ENCODE measurements around the gene MPP4. TPM values are rescaled to one million over a fixed set of nuclear protein-coding genes. Genes with fewer than 3 reads are reported as not detected.

Gene MPP4
- total and polyA plus RNA-seq, 9 of the 15 experiments (the other 6 are each of a cell fraction or from before 2014, with no cell fraction given), result 0.03 to 0.08 TPM; not detected in 7

GRCh38 chr2:201630577-201630976 is 67.9 kb downstream of the MPP4 start (continued):
- no peak for TF ChIP-seq CLOCK (CRISPR knock-in tag; IDR thresholded peaks at IDR 0.05; ENCODE audit: borderline replicate concordance)
- TF ChIP-seq ZNF766 (CRISPR knock-in tag; conservative IDR thresholded peaks at IDR 0.05), result no peak
- TF ChIP-seq MLLT1 (IDR thresholded peaks at IDR 0.05), result no peak
- TF ChIP-seq GABPB1 (CRISPR knock-in tag; IDR thresholded peaks at IDR 0.05), result no peak
- no peak for TF ChIP-seq EHMT2 (IDR thresholded peaks at IDR 0.05)
- no peak for TF ChIP-seq ZFP36 (IDR thresholded peaks at IDR 0.05; ENCODE audit: low read depth, low read length, partially characterized antibody)
- no peak for TF ChIP-seq HOMEZ (CRISPR knock-in tag; IDR thresholded peaks at IDR 0.05)

Measured in K562 (cell line).